ENCODE data around the gene PIGC. TPM values are rescaled to one million over a fixed set of nuclear protein-coding genes. Genes with fewer than 3 reads are reported as not detected.

Gene PIGC
- total and polyA plus RNA-seq, 4 donors: 8.6 to 18.4 (median 13.2) TPM

- H3K27me3 ChIP-seq (ENCODE audit: control insufficient read depth in 4 of 4, insufficient read depth in 4 of 4, low read length in 3 of 4): no peaks in the 10 kb centered on the region
- H3K36me3 ChIP-seq (ENCODE audit: control insufficient read depth in 4 of 4, insufficient read depth in 3 of 4, low read depth in 1 of 4, low read length in 3 of 4): no peaks in the 10 kb centered on the region
- H3K27ac ChIP-seq (ENCODE audit: low read depth in 1 of 2, low read length in 2 of 2): no peak overlapping the region
- H3K9me3 ChIP-seq (ENCODE audit: control insufficient read depth in 4 of 4, low read length in 3 of 4): no peaks in the 10 kb centered on the region
- no peak overlapping the region for H3K4me3 ChIP-seq (ENCODE audit: low read depth in 1 of 3, low read length in 3 of 3)
- 86% methylated on average over 5 of the region's 5 CpGs for WGBS
- no peak for DNase-seq (ENCODE audit: low spot score)
- TF ChIP-seq RXRA (IDR thresholded peaks at IDR 0.05) (no peak), CTCF (IDR thresholded peaks at IDR 0.05; ENCODE audit: low read depth, low read length, missing input control) (no peak), GABPA (IDR thresholded peaks at IDR 0.05 in 1 of 2, conservative IDR thresholded peaks at IDR 0.05 in 1 of 2) (no peak), YY1 (IDR thresholded peaks at IDR 0.05) (no peak), TAF1 (conservative IDR thresholded peaks at IDR 0.05) (no peak), FOXA2 (IDR thresholded peaks at IDR 0.05) (no peak), RAD21 (IDR thresholded peaks at IDR 0.05) (no peak), MAX (IDR thresholded peaks at IDR 0.05) (no peak), NR2F2 (IDR thresholded peaks at IDR 0.05) (no peak), EGR1 (IDR thresholded peaks at IDR 0.05; ENCODE audit: low read depth in 2 of 2) (no peak)
- H3K4me1 ChIP-seq (ENCODE audit: control insufficient read depth in 4 of 4, insufficient read depth in 4 of 4, low read length in 3 of 4): no peaks in the 10 kb centered on the region
- no peak overlapping the region for H3K9ac ChIP-seq (ENCODE audit: low read depth in 1 of 2, low read length in 2 of 2)
These were observed 21.8 kb downstream of the PIGC start for GRCh38 chr1:172421974-172422604.

GRCh38 chr1:172420385-172420784 is 23.5 kb downstream of the PIGC start, which contains the start of gene C1orf105:
Gene C1orf105, plus strand, starts transcription at chr1:172420685. Its CDS starts 201 bp downstream, at chr1:172420886.
- WGBS: 98% methylated on average over 1 of the region's 1 CpG
- no peak for TF ChIP-seq HNF4G (IDR thresholded peaks at IDR 0.05)
- TF ChIP-seq ATF3 (IDR thresholded peaks at IDR 0.05): no peak
- TF ChIP-seq TAF1 (conservative IDR thresholded peaks at IDR 0.05): no peak
- TF ChIP-seq MAX (IDR thresholded peaks at IDR 0.05): no peak
- no peak for TF ChIP-seq CTCF (IDR thresholded peaks at IDR 0.05; ENCODE audit: low read depth, low read length, missing input control)
- TF ChIP-seq REST (IDR thresholded peaks at IDR 0.05): no peak
- TF ChIP-seq NR2F2 (IDR thresholded peaks at IDR 0.05): no peak
- TF ChIP-seq RXRA (IDR thresholded peaks at IDR 0.05): no peak
- no peak for TF ChIP-seq FOXA2 (IDR thresholded peaks at IDR 0.05)
- no peak for TF ChIP-seq HNF4A (conservative IDR thresholded peaks at IDR 0.05)
- no peak for TF ChIP-seq FOXA1 (IDR thresholded peaks at IDR 0.05)
- TF ChIP-seq ZBTB33 (IDR thresholded peaks at IDR 0.05): no peak
- Histone ChIP-seq H3K27ac (ENCODE audit: low read depth in 1 of 2, low read length in 2 of 2) (no peak within 1 kb of the TSS), H3K9ac (ENCODE audit: low read depth in 1 of 2, low read length in 2 of 2) (no peak within 1 kb of the TSS), H3K4me1 (ENCODE audit: control insufficient read depth in 4 of 4, insufficient read depth in 4 of 4, low read length in 3 of 4) (no peaks in the 10 kb centered on the region), H3K9me3 (ENCODE audit: control insufficient read depth in 4 of 4, low read length in 3 of 4) (no peaks in the 10 kb centered on the region), H3K36me3 (ENCODE audit: control insufficient read depth in 4 of 4, insufficient read depth in 3 of 4, low read depth in 1 of 4, low read length in 3 of 4) (no peaks in the 10 kb centered on the region), H3K4me3 (ENCODE audit: low read depth in 1 of 3, low read length in 3 of 3) (no peak within 1 kb of the TSS), H3K27me3 (ENCODE audit: control insufficient read depth in 4 of 4, insufficient read depth in 4 of 4, low read length in 3 of 4) (no peaks in the 10 kb centered on the region)
- no peak for DNase-seq (ENCODE audit: low spot score)

Measured in liver (tissue), 9 donors.